Skin epidermis (tissue), 12 donors: ENCODE results near the gene SENP5.

ENCODE experiments used
- H3K27ac ChIP-seq, 21 experiments: fragments of 200-600 bp; sonication (generic) in 11 of 21; one replicate each; pipeline ENCODE4 v1.5.0; 2020; ENCODE audit warnings: mild to moderate bottlenecking in 3 of 21, inconsistent platforms in 2 of 21, moderate library complexity in 2 of 21
- H3K4me3 ChIP-seq, 7 experiments: fragments of 200-600 bp; sonication (generic) in 2 of 7; one replicate each; pipeline ENCODE4 v1.5.0; 2020; ENCODE audit warnings: inconsistent platforms in 2 of 7, mild to moderate bottlenecking in 2 of 7, moderate library complexity in 1 of 7

Gene SENP5

DNA sequence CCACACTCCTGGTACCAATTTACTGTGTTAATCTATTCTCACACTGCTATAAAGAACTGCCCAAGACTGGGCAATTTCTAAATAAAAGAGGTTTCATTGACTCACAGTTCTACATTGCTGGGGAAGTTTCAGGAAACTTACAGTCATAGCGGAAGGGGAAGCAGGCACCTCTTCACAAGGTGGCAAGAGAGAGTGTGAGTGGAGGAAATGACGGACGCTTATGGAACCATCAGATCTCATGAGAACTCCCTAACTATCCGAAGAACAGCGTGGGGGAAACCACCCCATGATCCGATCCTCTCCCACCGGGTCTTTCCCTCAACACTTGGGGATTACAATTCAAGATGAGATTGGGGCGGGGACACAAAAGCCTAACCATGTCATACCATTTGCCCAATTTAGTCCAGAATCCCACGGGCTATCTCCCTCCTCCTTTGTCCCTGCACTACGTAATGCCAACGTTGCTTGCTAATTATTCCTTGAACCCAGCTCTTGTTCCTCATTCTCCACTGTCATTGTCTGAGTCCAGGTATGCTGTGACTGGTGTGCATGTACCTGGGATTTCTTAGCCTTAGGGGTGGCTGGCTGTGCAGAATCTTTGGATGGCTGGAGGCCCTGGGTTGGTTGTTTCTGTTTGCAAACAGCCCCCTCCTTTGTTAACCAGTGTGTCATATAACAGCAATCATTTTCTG, 97.5 kb downstream of the SENP5 start:
- Histone ChIP-seq H3K27ac (no peak overlapping the region), H3K4me3 (no peak overlapping the region)

DNA sequence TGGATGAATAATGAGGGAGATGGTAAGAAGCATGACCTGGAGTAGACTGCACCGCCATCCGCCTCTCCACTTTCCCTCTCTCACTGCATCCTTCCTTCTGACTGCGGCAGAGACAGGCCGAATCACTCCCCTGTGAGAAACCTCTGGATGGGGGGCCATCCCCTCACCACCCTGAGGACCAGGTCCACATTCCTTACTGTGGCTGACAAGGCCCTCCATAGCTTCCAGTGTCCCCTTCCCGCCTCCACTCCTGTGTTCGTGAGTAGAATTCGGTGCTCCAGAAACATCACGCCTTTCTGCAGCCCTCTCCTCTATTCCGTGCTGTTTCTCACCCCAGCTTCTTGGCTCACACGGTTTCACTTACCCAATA, 98.1 kb downstream of the SENP5 start:
- no peak overlapping the region for H3K4me3 ChIP-seq
- no peak overlapping the region for H3K27ac ChIP-seq

DNA sequence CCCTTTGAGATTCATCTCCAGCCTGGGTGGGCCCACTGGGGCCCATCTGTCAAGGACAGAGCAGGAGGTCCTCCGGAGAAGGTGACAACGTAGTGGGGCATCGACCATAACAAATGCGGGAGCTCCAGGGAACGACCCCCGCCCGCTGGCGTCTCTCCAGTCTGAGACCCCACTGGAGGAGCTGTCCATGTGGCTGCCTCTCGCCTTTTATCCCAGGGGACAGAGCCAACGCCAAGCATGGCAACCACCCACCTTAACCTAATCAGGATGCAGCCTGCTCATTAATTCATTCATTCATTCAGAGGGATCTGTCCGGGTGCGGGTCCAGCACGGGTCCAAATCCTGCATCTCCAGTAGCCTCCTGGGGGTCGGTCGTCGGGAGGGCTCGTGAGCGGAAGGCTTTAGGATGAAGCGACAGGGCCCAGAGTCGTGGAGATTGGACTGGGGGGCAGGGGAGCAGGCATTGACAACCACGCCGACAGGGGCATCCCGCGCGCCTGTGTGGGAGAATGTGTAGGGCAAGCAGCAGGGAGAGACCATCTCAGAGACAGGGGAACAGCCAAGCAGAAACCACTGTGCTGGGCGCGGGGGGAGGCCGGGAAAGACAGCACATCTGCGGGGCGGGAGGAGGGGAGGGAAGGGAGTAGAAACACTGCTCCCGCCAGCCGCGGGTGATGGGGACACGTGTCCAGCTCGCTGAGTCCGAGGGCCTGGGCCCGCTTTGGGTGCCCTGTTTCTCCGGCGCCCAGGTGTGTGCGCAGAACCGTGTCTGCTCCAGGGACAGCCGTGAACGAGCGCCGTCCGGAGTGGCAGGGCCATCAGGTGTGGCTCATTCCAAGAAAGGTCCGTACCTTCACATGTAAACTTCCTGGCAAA, 99.0 kb downstream of the SENP5 start:
- H3K4me3 ChIP-seq = no peak overlapping the region

DNA sequence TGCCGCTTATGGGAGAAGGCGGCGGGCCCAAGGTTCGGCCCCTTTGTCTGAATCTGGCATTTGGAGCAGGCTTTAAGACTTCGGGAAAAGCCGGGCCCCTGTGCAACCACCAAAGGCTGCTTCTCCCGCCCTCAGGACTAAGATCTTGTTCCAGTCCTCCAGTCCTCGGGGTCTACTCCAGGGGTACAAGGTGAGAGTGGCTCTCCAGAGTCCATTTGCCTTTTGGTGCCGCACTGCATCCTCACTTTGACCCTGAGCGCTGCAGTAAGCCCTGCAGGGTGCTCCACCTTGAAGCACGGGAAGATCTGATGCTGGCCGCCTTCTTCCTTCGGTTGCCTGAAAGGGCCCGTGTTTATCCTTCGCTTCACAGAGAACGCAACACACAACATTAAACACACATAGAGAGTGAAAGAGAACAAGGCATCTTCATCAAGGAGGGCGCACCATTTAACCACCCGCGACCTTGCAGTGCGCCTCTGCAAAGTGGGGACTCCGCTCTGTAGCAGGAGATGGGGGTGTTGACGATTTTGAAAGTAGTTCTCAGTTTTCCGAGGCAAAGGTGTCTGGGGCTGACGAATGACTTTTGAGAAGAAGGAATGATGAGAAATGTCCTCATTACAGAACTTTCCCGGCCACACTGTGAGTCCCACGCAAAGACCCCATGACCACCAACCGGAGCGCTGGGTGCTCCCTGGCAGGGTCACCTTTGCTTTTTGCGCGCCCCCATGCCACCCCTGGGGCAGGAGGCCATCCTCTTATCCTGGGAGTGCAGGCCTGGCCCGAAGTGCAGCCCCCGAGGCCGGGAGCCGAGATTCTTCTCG, 99.9 kb downstream of the SENP5 start:
- H3K4me3 ChIP-seq = peak overlapping the region; percentile 57 to 85 (median 82)
- peak overlapping the region in 2 of 21 experiments; percentile 74 to 90 for H3K27ac ChIP-seq

More for the DNA sequence above, 99.0 kb downstream of the SENP5 start:
- no peak overlapping the region for H3K27ac ChIP-seq

DNA sequence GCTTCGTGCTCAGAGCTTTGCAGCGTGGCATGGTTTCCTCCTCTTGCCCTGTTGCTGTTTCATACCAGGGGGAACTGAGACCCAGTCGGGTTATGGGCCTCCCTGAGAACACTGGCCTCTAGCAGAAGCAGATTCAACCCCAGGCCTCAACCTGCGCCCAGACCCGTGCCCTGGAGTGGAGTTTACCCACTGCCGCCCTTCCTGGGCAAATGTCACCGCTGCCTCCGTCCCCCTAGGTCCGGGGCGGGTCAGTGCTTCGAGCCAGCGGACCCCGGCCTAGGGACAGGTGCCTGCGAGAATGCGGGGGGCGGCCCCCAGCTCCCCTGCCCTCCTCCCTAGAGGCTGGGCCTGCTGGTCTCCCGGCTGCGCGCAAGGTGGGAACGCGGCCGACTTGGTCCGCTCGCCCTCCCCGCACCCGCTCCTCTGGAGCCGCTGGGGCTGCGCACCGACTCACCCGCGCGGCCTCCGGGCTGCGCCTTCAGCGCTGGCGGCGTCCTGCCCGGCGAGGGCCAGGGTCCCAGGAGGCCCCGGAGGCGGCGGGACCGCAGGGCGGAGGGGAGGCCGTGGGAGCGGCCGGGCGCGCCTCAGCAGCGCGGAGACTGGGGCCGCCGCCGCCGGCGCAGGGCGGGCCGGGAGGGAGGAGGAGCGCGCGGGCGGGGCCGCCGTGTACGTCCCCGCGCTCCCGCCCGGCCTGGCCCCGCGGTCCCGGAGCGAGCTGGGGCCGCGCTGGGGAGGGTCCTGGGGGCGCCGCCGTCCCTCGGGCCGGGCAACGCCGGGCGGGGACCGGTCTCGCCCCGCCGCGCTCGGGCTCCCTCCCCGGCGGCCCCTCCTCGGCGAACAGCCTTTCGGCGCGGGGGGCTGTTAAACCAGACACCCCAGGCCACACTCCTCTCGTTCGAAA, 100.8 kb downstream of the SENP5 start, which contains the start of gene PIGZ:
PIGZ (minus strand) TSS at position 601 of the 901 bp plus-strand sequence. CDS start 16,802 bp downstream, outside the sequence.
- Histone ChIP-seq H3K4me3 (peak within 1 kb of the TSS; percentile 57 to 85 (median 82)), H3K27ac (peak within 1 kb of the TSS; percentile 23 to 91 (median 79))

DNA sequence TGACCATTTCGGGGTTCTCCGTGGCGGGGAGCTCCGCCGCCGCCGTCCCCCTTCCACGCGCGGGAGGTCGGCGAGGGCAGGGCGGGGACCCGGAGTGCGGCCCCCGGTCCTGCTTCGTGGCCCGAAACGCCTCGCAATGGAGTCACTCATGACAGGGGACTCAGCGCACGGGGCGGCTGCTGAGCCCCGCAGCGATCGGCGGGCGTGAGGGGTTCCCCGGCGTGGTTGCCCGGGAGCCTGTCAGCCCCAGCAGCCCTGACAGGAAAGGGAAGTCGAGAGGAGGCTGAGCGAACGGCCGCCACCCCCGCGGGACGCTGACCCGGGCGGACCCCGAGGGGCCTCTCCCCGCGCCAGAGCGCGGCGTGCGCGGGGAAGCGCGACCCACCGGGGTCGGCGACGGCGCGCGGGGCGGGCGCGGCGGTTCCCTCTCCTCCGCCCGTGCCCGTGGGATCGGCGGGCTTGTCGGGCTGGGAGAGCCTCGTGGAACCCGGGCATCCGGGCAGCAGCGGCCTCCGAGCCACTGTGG, 101.5 kb downstream of the SENP5 start:
- Histone ChIP-seq H3K27ac (peak overlapping the region; percentile 23 to 91 (median 79)), H3K4me3 (peak overlapping the region; percentile 57 to 85 (median 82))

DNA sequence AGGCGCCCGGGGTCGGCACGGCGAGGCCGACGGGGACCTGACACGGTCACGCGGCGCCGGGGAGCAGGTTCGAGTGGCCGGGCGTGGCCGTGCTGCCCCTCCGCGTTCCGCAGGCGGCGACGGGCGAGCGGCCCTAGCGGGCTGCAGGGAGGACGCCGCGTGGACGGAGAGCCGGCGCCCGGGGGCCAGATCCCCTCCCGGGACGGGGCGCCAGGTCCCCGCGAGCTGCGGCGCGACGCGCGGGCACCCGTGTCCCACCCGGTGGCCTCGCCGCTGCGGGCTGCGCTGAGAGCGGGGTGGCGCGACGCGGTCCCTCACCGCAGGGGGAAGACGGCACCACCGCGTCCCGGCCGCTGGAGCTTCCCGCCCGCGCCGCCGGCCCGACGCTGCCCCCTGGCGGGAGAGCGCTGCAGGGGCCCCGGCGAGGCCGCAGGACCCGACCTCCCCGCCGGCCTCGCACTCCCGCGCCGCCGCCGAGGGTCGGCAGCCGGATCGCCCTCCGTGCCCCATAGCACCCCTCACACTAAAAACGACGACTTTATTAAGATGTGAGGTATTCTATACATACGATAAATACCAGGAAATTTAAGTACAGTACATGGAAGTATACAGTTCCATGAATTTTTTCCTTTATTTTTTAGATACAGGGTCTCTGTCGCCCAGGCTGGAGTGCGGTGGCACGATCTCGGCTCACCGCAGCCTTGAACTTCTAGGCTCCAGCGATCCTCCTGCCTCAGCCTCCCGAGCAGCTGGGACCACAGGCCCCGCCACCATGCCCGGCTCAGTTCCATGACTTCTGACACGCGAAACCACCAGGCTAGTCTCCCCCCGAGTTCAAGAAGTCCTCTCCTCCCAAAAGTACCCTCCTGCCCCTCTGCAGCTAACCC, 102.2 kb downstream of the SENP5 start:
- Histone ChIP-seq H3K4me3 (peak overlapping the region; percentile 57 to 85 (median 82)), H3K27ac (peak overlapping the region in 20 of 21 experiments; percentile 23 to 91 (median 80))

DNA sequence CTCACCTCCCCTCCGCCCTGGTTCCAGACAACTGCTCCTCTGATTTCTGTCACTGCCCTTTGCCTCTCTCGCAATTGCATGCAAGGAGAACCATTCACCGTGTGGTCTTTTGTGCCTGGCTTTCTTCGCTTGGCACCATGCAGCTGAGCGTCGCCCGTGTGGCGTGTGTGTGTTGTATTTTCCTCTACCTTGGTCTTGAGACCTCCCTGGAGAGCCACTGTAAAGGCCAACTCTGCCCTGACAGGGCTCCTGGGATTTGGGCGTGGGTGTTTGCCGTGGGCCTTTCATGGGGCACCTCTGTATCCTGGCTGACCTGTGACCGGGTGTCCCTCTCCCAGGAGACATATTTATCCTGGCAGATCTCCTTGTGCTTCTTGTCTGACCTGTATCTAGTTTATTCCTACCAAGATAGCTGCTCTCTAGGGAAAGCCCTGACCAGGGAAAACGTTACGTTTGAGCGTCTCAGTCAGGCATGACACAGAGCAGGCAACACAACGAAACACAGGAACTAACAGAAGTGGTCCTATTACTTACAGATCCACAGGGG, 102.9 kb downstream of the SENP5 start:
- no peak overlapping the region for H3K4me3 ChIP-seq
- no peak overlapping the region for H3K27ac ChIP-seq

DNA sequence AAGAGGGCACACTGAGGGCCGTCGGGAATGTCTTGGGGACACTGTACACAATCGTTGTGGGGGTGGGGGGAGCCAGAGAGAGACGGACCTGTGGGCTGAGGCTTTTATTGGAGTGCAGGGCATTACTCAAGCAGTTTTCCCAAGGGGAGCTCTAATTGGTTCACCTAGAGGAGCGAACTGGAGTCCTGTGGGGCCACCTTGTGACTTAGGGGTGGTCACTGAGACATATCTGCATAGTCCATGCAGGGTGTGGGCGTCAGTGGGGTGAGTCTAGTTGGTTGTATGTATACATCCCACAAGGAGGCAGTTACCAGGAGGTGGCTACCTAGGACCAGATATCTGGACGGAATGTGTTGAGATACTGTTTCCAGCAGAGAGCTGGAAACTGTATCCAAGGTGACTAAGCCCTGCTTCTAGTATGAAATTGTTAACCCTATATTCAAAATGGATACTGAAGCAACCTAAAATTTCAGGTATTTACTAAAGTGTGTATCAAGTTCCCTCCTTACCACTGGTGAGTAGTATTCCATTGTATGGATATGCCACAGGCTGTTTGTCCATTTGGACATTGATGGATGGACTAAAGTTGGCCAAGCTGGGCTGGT, 103.5 kb downstream of the SENP5 start:
- Histone ChIP-seq H3K27ac (no peak overlapping the region), H3K4me3 (no peak overlapping the region)

DNA sequence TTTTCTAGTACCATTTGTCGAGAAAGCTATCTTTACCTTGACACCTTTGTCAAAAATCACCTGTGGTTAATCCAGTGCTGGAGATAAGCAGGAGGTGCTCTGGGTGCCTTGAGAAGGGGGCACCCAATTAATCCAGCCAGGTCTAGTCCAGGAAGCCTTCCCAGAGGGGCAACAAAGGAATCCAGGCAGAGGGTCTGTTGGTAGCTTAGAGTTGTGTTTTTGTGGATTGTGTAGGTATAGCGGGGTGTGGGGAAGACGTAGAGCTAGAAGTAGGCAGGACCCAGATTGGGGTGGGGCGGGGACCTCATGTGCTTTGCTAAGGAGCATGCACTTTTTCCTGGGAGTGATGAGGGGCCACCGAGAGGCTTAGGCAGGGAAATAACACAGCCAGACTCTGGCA, 106.9 kb downstream of the SENP5 start:
- no peak overlapping the region for H3K4me3 ChIP-seq
- H3K27ac ChIP-seq = no peak overlapping the region

DNA sequence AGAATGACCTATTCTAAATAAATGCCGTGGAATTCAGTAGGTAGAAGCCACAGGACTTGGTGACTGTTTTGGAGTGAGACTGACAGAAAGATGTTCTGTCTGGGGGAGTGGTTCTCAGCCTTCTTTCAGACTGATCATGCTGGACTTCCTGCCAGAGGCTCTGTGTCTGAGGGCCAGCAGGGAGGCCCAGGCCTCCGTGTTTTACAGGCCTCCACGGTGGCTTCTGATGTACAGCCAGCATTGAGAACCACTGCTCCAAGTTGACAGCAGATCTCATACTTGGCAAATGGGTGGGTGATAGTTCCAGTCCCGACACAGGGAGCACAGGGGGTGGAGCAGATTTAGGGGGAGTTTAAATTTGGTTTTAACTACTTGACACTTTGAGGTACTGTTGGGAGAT, 107.6 kb downstream of the SENP5 start:
- Histone ChIP-seq H3K4me3 (no peak overlapping the region), H3K27ac (no peak overlapping the region)

DNA sequence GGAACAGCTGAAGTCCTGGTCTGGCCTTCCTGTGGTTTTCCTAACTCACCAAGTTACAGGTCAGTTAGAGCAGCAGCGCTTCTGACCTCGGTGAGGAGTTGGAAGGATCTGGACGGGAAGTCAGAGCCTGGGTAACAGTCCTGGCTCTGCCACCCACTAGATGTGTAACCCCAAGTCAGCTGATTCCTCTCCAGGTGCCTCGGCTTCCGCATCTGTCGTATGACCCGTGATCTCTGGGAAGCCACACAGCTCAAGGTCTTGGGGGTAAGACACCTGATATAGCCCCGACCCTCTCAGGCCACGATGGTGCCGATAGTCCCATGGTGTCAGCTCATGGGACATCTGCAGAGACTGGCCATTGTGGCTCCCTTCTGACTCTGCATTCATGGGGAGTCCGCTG, 109.2 kb downstream of the SENP5 start:
- Histone ChIP-seq H3K4me3 (no peak overlapping the region), H3K27ac (no peak overlapping the region)

DNA sequence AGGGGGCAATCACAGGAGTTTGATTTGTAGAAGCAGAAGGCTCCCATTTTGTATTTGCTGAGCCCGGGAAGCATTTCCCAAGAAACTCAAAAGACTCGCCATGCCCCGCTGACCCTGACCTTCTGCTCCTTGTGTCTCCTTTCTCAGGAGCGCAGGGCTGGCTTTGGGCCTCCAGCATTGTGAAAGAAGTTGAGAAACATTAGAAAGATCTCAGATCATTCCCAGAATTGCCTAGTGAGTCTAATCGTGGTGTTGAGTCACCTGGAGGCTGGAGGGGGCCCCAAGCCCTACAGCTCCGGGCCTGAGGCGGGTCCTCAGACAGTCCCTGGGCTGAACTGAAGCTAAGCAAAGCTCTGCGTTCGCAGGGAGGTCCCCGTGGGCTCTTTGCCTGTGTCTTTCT, 111.8 kb downstream of the SENP5 start:
- H3K27ac ChIP-seq = no peak overlapping the region
- H3K4me3 ChIP-seq = no peak overlapping the region

DNA sequence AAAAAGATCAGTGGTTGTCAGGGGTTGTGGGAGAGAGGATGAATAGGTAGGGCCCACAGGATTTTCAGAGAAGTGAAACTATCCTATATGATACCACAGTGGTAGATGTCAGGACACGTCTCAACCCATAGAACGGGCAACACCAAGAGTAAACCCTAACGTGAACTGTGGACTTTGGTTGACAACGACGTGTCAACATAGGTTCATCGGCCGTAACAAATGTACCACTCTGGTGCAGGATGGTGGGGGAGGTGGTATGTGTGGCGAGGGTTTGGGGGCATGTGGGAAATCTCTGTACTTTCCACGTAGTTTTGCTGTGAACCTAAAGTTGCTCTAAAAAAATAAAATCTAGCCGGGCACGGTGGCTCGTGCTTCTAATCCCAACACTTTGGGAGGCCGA, 113.9 kb downstream of the SENP5 start:
- H3K4me3 ChIP-seq = no peak overlapping the region
- H3K27ac ChIP-seq = no peak overlapping the region

DNA sequence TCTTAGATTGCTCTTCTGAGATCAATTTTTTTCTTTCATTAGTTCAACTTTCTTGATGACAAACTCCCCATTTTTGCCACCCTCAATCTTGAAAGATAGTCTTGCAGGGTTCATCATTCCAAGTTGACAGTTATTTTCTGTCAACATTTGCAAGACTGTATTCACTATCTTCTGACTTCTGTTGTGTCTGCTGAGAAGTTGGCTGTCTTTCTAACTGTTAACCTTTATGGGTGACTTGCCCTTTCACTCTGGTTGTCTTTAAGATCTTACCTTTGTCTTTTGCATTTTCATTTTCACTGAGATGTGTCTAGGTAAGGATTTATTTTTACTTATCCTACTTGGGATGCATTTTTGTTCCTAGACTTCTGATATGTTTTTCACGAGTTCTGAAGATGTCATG, 115.5 kb downstream of the SENP5 start:
- Histone ChIP-seq H3K27ac (no peak overlapping the region), H3K4me3 (no peak overlapping the region)
